Esophagus muscularis mucosa (tissue), 4 donors: Measurements from ENCODE around the gene ENOX1.

Experiments
- CTCF ChIP-seq, 3 experiments: fragments of 200-600 bp in 2 of 3; fragments of 450-650 bp in 1 of 3; sonication (generic) in 2 of 3; IDR thresholded peaks; one replicate each; pipeline ENCODE4 v1.5.1; 2017 to 2019; ENCODE audit warnings: antibody characterized with exemption in 3 of 3, mild to moderate bottlenecking in 2 of 3, moderate library complexity in 1 of 3
- EP300 ChIP-seq: sonication (generic); formaldehyde crosslinking; IDR thresholded peaks from one replicate; pipeline ENCODE4 v1.6.1; 2017; ENCODE audit warnings: antibody characterized with exemption
- POLR2A ChIP-seq: fragments of 450-650 bp; IDR thresholded peaks from one replicate; pipeline ENCODE4 v1.6.1; 2017; ENCODE audit warnings: antibody characterized with exemption, moderate library complexity, mild to moderate bottlenecking, low read depth
- POLR2AphosphoS5 ChIP-seq, 2 donors: sonication (generic); formaldehyde crosslinking; IDR thresholded peaks; one replicate each; pipeline ENCODE4 v1.6.1; 2017; ENCODE audit warnings: antibody characterized with exemption in 2 of 2

- TF ChIP-seq CTCF (IDR thresholded peaks at IDR 0.05) (no peak), POLR2AphosphoS5 (IDR thresholded peaks at IDR 0.05) (no peak), EP300 (no peak), POLR2A (no peak)
Observed at GRCh38 chr13:43278127-43278526, 508.6 kb downstream of the ENOX1 start.
